Activated CD4-positive, alpha-beta T cell treated with anti-CD3 and anti-CD28 coated beads, Interleukin-2, amount 50 U/mL, for 24 hours (primary cell): ENCODE results near the gene ERN1.

ENCODE experiments used
- DNase-seq, 2 donors: peaks; one replicate each; pipeline ENCODE4 v3.0.0-alpha.2; 2020; ENCODE audit warnings: low read depth in 1 of 2, low spot score in 1 of 2

ERN1 gene

DNA sequence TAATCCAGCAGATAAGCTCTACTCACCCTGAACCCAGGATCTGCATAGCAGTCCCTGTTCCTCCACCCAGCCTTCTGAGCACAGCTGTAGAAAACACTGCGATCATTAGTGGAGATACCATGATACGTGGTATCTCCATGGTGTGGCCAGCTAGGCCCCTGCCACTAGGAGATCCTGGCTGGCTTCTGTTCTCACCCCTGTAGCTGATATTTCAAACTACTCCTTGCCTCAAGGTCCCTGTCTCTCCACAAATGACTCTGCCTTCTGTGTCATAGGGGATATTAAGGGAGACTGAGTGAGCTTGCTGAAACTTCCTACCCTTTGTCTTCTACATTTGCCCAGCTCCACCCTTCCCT, 44.3 kb downstream of the ERN1 start:
- DNase-seq: no peak

- DNase-seq: no peak
These were observed 44.8 kb downstream of the ERN1 start for GRCh38 chr17:64084940-64085649.

DNA sequence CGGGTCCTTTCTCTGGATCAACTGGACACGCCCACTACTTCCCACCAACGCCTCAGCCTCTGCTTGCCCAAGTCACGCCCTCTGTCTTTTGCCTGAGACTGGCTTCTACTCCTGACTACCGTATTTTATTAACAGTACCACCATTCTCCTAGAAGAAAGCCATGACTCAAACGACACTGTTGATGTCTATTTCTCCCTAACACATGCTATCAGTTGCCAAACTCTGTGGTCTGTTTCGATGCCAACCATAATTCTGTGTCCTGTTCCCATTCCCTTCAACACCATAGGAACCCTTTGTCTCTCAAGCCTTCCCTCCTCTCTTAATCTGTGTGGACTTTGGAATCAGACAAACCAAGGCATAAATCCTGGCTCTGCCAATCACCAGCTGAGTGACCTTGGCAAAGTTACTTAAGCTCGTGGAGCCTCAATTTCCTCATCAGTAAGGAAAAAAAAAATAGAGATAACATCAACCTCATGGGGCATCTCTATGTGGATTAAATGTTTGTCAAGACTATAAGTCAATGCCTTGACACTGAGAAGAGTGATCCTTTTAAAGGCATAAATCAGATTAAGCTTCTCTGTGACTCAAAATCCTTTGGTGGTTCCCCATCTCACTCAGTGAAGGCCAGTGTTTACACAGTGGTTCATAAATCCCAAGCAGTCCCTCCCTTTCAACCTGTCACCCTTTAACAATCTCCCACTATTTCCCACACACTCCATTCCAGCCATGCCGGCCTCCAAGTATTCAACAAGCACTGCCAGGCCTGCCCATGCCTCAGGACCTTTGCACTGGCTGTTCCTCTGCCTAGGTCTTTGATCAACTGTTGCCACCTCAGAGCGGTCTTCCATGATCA, 45.6 kb downstream of the ERN1 start:
- no peak for DNase-seq

- DNase-seq: no peak
These were observed 46.3 kb downstream of the ERN1 start for GRCh38 chr17:64083563-64084085.

DNA sequence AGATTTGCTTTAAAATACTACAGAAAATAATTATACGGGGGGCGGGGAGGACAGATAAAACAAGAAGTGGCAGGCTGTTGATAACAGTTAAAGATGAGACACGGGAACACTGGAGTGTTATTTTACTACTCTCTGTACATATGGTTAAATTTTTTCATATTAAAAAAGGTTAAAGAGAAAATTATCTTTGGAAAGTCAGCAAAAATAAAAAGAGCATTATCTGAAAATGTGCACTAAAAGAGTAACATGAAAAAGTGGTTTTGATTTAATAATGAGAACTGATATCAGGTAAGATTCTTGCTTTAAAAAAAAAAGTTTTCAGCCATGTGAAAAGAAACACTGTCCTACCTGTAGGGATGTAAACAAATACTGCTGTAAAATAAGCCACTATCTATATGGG, 46.9 kb downstream of the ERN1 start:
- DNase-seq: no peak

- DNase-seq: peak in 1 of 2 donors; percentile 6
These were observed 47.8 kb downstream of the ERN1 start for GRCh38 chr17:64081802-64082799.

- DNase-seq: no peak
These were observed 49.7 kb downstream of the ERN1 start for GRCh38 chr17:64080174-64080618.

- no peak for DNase-seq
These were observed 52.6 kb downstream of the ERN1 start for GRCh38 chr17:64077379-64077778.

GRCh38 chr17:64075913-64076312, 54.0 kb downstream of the ERN1 start:
- no peak for DNase-seq

- DNase-seq: no peak
These were observed 55.1 kb downstream of the ERN1 start for GRCh38 chr17:64074704-64075426.

DNA sequence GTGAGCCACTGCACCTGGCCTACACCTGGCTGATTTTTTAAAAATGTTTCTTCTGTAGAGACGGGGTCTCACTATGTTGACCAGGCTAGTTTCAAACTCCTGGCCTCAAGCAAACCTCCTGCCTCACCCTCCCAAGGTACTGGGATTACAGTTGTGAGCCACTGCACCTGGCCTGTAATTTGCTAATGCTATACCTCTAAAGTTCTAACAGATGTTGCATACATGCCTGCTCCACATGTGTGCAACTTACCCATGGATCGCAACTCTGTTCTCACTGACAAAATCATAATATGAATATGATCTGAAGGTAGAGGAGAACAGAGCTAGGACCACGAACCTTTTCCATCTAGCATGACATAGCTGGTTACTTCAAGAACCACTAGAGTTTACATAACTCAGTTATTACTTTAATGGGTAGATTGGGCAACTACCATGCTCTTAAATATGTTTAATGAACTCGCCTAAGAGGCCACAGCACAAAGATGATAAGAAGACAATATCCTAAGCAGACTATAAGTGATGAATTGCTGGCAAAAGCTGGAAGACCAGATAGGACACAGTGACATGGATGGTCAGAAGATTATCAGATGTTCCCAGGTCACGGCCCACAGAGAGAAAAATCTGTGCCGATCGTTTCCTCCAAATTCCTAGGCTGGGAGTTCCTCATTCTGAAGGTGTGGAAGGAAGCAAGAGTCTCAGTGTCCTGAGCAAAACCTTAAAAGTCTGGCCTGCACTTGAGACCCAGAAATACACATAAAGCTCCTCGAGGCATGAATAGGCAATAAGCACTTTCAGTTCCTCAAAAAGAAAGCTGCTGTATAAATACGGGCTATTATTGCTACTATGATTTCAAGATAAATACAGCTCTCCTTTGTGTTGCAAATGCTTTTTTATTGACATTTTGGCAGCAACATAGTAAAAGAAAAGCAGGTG, 55.9 kb downstream of the ERN1 start:
- DNase-seq: no peak

GRCh38 chr17:64071111-64071510, 58.8 kb downstream of the ERN1 start:
- no peak for DNase-seq

DNA sequence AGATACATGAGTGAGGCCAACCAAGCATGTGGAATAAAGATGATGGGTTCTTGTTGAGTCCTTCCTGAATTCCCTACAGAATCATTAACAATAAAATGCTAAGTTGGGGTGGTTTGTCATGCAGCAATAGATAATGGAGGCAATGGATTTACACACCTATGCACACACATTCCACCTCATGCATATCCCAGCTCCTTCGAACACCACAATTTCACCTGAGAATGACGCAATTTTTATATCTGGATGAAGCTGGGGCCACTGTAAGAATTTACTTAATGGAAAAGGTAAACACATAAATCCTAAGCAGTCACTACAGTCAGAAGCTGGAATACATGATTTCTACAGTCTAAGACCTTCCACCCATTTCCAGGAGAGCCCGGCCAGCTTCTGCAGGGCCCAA, 59.7 kb downstream of the ERN1 start:
- no peak for DNase-seq

- no peak for DNase-seq
These were observed 60.8 kb downstream of the ERN1 start for GRCh38 chr17:64069143-64069542.

DNA sequence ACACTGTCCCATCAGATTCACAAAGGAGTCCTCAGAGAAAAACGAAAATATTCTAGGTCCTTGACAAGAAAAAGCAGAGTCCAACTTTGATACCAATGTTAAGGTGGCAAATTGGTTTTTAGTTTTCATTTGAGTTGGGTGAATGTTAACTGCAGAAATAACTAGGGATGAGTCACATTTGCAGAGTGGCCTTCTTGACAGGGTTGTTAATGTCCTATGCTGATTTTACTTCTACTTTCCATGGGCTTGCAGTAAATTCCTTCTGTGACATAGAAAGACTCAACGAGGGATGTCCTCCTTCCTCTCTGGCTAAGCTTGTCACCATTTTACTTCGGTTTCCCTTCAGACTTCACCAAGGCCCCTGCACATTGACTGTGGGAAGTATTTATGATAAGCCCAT, 62.3 kb downstream of the ERN1 start:
- DNase-seq: no peak

- DNase-seq: no peak
These were observed 63.2 kb downstream of the ERN1 start for GRCh38 chr17:64066716-64067115.

GRCh38 chr17:64065161-64065560, 64.8 kb downstream of the ERN1 start:
- DNase-seq: no peak

- DNase-seq: no peak
These were observed 65.6 kb downstream of the ERN1 start for GRCh38 chr17:64064331-64064730.

DNA sequence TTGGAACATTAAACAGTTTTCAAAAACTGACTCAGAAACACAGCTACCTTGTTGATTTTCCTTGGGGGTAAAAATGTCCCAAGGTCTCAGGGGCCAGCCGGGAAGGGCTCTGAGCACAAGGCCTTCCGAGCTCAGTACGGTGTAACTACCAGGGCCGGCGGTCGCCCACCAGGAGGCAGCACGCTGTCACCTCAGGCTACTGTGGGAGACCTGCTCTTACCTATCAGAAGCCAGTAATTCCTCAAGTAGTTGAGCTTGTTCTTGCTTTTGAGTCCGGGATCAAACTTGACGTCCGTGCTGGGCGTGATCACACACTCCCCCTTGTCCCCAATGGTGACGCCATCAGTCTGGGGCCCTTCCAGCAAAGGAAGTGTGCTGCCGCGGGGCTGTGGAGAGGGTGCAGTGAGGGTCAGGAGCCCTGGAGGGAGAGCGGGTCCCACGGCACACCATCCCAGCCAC, 66.1 kb downstream of the ERN1 start:
- DNase-seq: peak in 1 of 2 donors; percentile 17
